ENCODE measurements around the gene EIF1. TPM values are rescaled to one million over a fixed set of nuclear protein-coding genes. Genes with fewer than 3 reads are reported as not detected.

Gene EIF1
- total RNA-seq, 5 donors from 2014 or later (not counting 1 experiment from before 2014, with no cell fraction given), result 962 to 2,431 (median 988) TPM

- ChIA-PET CTCF (no interaction called here), POLR2A (no interaction called here)
Observed at GRCh38 chr17:41741709-41742108, 53.0 kb downstream of the EIF1 start.

More at GRCh38 chr17:41741709-41742108, 53.0 kb downstream of the EIF1 start:
- peaks cover 0 to 14% of the 10 kb centered on the region in 2 experiments for H3K27me3 ChIP-seq (replicated peaks in 1 of 2; ENCODE audit: control insufficient read depth in 2 of 2, extremely low read depth in 1 of 2, insufficient read depth in 2 of 2, low read length in 1 of 2)
- H3K4me1 Mint-ChIP-seq, result peaks cover 0 to 4% (median 0%) of the 10 kb centered on the region in 3 donors
- no peak overlapping the region for H3K4me3 Mint-ChIP-seq
- no peaks in the 10 kb centered on the region for H3K9me3 ChIP-seq
- H3K9me3 Mint-ChIP-seq, result no peaks in the 10 kb centered on the region
- no peak overlapping the region for H3K4me3 ChIP-seq (ENCODE audit: control insufficient read depth in 1 of 2, extremely low read depth in 1 of 2, low read length in 1 of 2)
- H3K27ac ChIP-seq (ENCODE audit: low read length), result no peak overlapping the region
- H3K4me1 ChIP-seq (ENCODE audit: control insufficient read depth in 1 of 2, extremely low read depth in 1 of 2, insufficient read depth in 2 of 2, low read length in 2 of 2), result peaks cover 0 to 8% of the 10 kb centered on the region in 2 experiments
- 84% methylated on average over 8 of the region's 9 CpGs for WGBS (ENCODE audit: insufficient coverage)
- ATAC-seq (replicated peaks in 1 of 4) (no peak), DNase-seq (no peak)
- no peak overlapping the region for H3K27ac Mint-ChIP-seq
- no peaks in the 10 kb centered on the region for H3K36me3 ChIP-seq (ENCODE audit: control insufficient read depth in 2 of 2, extremely low read depth in 1 of 2, insufficient read depth in 1 of 2, low read length in 1 of 2)
- H3K27me3 Mint-ChIP-seq, result peaks cover 10 to 17% of the 10 kb centered on the region in 2 donors
- H3K36me3 Mint-ChIP-seq, result no peaks in the 10 kb centered on the region

Other genes starting within 250 kb of the EIF1 start
- not detected for gene KRT38, start 247.9 kb upstream of the EIF1 start, total RNA-seq
- gene KRT32, start 221.5 kb upstream of the EIF1 start, total RNA-seq, result not detected
- gene KRT35, start 207.7 kb upstream of the EIF1 start, total RNA-seq, result not detected
- not detected for gene KRT36, start 199.0 kb upstream of the EIF1 start, total RNA-seq
- gene KRT13, start 183.3 kb upstream of the EIF1 start, total RNA-seq, result not detected
- gene KRT15, start 170.0 kb upstream of the EIF1 start, total RNA-seq, result under 1 TPM in 2 of 5 donors, not detected in 3; 0.18 to 0.63 TPM
- 1 to 10 TPM in 3 of 5 donors, not detected in 2; 3.8 to 4.8 (median 4.1) TPM for gene KRT19, start 160.6 kb upstream of the EIF1 start, total RNA-seq
- not detected for gene KRT9, start 116.8 kb upstream of the EIF1 start, total RNA-seq
- gene KRT14, start 102.0 kb upstream of the EIF1 start, total RNA-seq, result not detected
- not detected for gene KRT16, start 76.1 kb upstream of the EIF1 start, total RNA-seq
- gene KRT17, start 64.3 kb upstream of the EIF1 start, total RNA-seq, result not detected
- gene GAST, start 23.4 kb downstream of the EIF1 start, total RNA-seq, result not detected
- gene HAP1, start 45.8 kb downstream of the EIF1 start, total RNA-seq, result under 1 TPM in 3 of 5 donors, not detected in 2; 0.49 to 0.63 (median 0.53) TPM
- gene JUP, start 97.8 kb downstream of the EIF1 start, total RNA-seq, result 1 to 10 TPM; 1.1 to 4.8 (median 3.4) TPM
- gene P3H4, start 123.1 kb downstream of the EIF1 start, total RNA-seq, result 10 to 100 TPM in 1 of 5 donors, 1 to 10 TPM in 4; 2.9 to 11.0 (median 7.7) TPM
- gene FKBP10, start 124.1 kb downstream of the EIF1 start, total RNA-seq, result 1 to 10 TPM in 2 of 5 donors, under 1 TPM in 2, not detected in 1; 0.49 to 1.3 (median 1.1) TPM
- 10 to 100 TPM; 25.4 to 43.0 (median 33.4) TPM for gene NT5C3B, start 147.3 kb downstream of the EIF1 start, total RNA-seq
- gene KLHL10, start 148.9 kb downstream of the EIF1 start, total RNA-seq, result not detected
- 10 to 100 TPM; 17.1 to 28.2 (median 18.6) TPM for gene KLHL11, start 176.5 kb downstream of the EIF1 start, total RNA-seq
- 100 to 1,000 TPM in 1 of 5 donors, 10 to 100 TPM in 4; 69.1 to 101 (median 96.3) TPM for gene ACLY, start 230.1 kb downstream of the EIF1 start, total RNA-seq
- gene ODAD4, start 241.7 kb downstream of the EIF1 start, total RNA-seq, result 1 to 10 TPM in 1 of 5 donors, under 1 TPM in 3, not detected in 1; 0.22 to 2.0 (median 0.39) TPM